NCI-H2171 (cell line): Measurements from ENCODE around the gene ATF3.

Experiments used
- DNase-seq: peaks from one replicate; lab custom pipeline; 2025; lab: John Stamatoyannopoulos, UW

ATF3 gene

DNA sequence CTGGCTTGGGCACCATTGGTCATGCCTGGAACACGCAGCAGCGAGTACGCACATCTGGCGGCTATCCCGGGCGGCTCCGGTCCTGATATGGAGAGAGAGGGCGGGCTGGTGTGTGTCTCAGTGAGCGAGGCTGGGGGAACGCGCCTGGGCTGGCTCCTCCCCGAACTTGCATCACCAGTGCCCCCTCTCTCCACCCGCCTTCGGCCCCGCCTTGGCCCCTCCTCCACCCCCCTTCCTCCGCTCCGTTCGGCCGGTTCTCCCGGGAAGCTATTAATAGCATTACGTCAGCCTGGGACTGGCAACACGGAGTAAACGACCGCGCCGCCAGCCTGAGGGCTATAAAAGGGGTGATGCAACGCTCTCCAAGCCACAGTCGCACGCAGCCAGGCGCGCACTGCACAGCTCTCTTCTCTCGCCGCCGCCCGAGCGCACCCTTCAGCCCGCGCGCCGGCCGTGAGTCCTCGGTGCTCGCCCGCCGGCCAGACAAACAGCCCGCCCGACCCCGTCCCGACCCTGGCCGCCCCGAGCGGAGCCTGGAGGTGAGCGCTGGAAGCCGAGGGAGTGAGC is at the start of gene ATF3:
TSS of gene ATF3 (plus strand) at position 370 of the 567 bp plus-strand sequence. CDS start 6,261 bp downstream, outside the sequence.
- DNase-seq = peak; percentile 98

GRCh38 chr1:212559929-212560328 is 48.6 kb upstream of the ATF3 start:
- DNase-seq = no peak

- DNase-seq = no peak
These were observed 47.6 kb upstream of the ATF3 start for GRCh38 chr1:212560933-212561460.

GRCh38 chr1:212561501-212561931 is 47.0 kb upstream of the ATF3 start:
- no peak for DNase-seq

- DNase-seq = no peak
These were observed 45.8 kb upstream of the ATF3 start for GRCh38 chr1:212562771-212563170.

- DNase-seq = no peak
These were observed 43.5 kb upstream of the ATF3 start for GRCh38 chr1:212565079-212565478.

DNA sequence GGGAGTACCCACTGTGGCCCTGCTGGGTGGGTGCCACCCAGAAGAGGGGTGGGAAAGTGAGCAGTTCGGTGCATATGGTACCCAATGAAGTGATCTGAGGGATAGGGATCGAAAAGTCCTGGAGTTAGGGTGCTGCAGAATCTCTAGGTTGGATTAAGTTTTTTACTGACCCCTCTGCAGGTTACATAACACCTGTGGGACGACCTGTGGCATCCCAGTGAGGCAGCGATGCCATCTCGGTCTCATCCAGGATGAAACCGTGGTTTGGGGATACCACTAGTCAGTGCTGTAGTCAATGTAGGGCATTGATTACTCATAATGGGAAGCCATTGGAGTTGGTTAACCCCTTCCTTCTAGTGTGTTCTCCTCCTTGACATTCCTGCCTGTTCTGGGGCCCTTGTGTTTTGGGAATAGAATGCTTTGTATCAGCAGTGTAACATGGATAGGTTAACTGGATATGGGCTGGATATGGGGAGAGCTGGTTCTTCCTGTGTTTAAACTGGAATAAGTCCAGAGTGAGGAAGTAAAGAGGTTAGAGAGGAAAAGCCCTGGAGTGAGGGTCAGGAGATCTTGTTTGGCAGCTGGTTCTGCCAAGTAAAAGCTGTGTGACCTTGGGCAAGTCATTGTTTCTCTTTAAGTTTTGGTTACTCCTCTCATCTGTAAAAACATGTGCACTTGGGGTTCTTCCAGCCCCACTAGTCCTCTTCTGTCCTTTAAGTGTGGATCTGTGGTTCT is 42.8 kb upstream of the ATF3 start:
- no peak for DNase-seq

GRCh38 chr1:212566522-212567479 is 41.8 kb upstream of the ATF3 start:
- peak; percentile 77 for DNase-seq

DNA sequence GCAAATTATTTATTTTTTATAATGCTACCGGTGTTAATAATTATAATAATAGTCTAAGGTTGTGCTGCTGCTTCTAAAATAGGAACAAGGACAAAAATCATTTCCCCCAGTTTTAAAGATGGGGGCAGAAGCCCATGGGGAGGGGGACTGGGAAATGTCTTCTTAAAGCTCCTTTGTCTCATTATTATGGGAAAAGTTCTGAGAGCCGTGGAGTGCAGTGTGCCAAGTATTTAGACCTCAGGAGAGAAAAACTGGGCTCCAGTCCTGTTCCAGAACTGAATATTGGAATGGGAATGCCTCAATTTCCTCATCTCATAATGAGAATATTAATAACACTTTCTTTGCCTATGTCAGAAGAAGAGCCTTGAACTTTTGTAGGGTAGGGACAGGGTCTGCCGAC is 40.9 kb upstream of the ATF3 start:
- no peak for DNase-seq

- DNase-seq = no peak
These were observed 39.5 kb upstream of the ATF3 start for GRCh38 chr1:212568978-212569537.

- no peak for DNase-seq
These were observed 33.8 kb upstream of the ATF3 start for GRCh38 chr1:212574732-212575131.

DNA sequence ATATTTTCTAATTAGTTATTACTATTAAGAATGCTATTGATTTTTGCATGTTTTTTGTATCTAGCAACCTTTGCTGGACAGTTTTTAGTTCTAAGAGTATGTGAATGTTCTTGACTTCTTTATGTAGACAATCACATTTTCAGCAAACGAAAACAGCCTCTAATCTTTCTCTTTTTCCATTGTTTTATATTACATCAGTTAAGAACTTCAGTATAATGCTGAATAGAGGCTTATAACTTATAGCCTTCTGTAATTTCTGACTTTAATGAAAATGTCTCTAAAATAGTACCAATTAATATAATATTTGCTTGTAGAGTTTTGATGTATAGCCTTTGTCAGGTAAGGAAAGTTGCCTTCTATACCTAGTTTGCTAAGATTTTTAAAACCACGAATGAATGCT is 33.2 kb upstream of the ATF3 start:
- no peak for DNase-seq

DNA sequence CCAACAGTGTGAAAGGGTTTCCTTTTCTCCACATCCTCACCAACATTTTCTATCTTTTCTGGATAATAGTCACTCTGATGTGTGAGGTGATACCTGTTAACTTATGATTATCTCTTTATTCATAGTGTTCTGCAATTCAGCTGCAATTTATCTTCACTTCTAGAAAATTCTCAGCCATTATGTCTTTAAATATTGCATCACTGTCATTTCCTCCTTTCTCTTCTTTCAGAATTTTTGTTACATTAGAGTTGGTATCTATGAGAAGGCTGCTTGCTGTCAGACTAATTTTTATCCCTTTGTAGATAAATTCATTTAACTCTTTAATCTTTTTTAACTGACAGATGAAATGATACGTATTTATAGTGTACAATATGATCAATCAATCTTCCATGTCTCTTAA is 30.5 kb upstream of the ATF3 start:
- no peak for DNase-seq

DNA sequence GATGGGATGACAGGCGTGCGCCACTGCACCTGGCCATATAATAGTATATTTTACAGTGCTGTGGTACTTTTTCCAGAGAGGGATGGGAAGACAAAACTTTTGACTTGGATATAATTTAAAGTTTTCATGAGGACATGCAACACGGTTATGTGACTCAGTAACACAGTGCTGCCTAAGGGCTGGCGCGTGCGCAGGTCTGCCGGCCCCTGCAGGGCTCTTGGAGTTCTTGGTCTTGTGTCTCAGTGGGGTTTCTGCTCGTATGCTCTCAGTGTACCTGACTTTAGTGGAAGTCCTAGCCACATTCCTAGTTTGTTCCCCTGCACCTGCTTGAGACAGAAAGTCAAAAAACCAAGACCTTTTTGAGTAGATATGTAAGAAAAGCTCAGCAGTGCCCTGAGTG is 27.5 kb upstream of the ATF3 start:
- DNase-seq = no peak

DNA sequence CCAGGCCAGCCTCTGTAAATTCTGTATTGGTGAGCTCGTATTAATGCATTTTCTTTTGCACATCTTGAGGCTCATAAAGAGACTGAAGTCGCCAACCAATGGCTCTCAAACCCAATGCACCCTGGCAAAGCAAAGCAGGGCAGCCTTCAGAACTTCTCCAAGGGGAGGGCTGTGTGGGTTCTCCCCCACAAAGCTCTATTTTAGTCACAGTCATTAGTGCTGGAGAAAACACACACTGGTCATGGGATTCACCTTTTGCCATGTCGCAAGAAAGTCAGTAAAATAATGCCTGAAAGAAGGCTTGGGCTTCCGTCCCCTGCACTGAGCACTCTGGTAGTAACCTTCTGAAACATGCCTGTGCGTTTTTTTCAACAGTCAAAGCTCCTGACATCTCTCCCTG is 26.3 kb upstream of the ATF3 start:
- DNase-seq = no peak

GRCh38 chr1:212582808-212583615 is 25.5 kb upstream of the ATF3 start:
- DNase-seq = no peak

DNA sequence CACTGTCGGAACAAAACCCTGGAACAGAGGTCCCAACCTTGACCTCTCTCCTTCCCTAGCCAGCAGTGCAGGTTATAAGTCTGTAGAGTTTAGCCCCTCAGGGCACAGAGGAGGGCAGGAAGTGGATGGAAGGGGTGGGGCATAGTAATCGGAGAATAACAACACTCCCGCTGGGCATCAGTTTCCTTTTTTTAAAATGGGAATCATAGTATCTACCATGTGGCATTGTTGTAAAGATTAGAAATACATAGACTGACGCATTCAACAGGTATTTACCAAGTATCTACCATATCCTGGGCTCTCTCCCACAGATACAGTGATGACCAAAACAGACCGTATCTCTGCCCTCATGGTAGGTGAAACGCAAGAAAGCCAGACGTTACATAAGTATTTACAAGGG is 24.9 kb upstream of the ATF3 start:
- no peak for DNase-seq

DNA sequence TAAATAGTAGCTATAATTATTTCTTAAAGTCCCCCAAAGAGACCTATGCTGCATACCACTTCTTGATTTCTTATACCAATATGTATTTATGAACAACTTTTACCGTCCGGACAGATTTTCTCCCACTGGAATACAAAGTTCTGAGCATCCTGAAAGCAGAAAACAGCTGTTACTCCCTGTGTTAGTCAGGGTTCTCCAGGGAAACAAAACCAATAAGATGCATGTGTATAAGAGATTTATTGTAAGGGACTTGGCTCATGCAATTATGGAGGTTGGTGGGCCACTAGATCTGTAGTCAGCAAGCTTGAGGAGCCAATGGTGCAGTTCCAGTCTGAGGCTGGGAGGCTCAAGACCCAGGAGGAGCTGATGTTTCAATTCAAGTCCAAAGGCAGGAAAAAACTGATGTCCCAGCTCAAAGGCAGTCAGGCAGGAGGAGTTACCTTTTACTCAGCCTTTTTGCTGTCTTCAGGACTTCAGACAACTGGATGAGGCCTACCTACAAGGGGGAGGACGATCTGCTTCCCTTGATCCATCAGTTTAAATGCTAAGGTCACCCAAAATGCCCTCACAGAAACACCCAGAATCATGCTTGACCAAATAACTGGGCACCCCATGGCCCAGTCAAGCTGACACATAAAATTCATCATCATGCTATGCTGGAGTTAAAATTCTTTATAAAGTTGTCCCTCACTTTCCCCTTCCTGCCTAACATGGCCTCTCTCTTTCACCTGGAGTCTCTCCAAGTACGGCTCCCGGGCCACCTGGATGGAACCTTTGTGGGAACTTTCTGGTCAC is 24.3 kb upstream of the ATF3 start:
- no peak for DNase-seq

GRCh38 chr1:212585210-212585609 is 23.4 kb upstream of the ATF3 start:
- DNase-seq = no peak

DNA sequence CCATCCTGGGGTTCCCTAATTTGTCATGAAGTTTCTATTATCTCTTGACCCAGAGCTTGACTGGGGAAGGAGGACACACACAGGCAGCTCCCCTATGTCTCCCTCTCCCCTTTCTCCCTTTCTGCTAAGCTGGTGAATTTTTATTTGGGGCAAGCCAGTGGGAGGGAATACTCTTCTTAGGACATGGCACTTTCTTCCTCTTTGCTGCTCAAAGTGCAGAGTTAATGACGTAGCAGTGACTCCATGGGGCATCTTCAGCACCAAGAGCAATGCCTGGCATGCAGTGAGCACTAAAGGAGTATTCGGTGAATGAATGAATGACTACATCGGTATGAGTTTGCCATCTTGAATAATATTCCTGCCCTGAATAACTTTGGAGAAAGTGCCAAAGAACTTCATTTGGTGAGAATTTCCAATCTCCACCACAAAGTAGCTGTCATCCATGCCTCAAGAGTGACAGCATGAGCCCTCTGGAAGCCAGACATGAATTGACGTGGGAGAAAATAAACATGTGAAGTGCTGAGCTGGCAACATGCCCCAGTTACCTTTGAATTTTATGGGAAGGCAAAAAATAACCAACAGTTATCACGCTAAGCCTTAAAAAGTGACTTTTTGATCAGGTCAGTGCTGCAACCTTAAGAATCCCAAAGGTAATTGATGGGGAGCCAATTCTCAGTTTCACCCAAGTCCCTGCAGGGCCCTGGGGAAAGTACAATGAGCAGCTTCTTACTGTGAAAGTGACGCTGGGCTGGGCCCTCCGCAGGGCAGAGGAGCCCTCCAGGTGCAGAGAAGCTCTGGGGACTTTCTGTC is 22.1 kb upstream of the ATF3 start:
- no peak for DNase-seq
